Activated naive CD4-positive, alpha-beta T cell treated with anti-CD3 and anti-CD28 coated beads, Interleukin-2, amount 50 U/mL, for 16 hours (primary cell): Measurements from ENCODE around the gene SMS.
"Not testable (repeated sequence)": the region's sequence is repeated elsewhere in the genome, so short reads cannot be mapped to it uniquely, and the experiment has no call there.

Source experiments
- DNase-seq: peaks from one replicate; pipeline ENCODE4 v3.0.0-alpha.2; 2020

SMS gene

GRCh38 chrX:21953195-21953830 is 12.8 kb downstream of the SMS start:
- not testable (repeated sequence) for DNase-seq

- DNase-seq, result no peak
Observed at GRCh38 chrX:21955403-21956189, 15.1 kb downstream of the SMS start.

- DNase-seq, result no peak
Observed at GRCh38 chrX:21956783-21957182, 16.3 kb downstream of the SMS start.

GRCh38 chrX:21958187-21958586 is 17.7 kb downstream of the SMS start:
- DNase-seq, result no peak

GRCh38 chrX:21958916-21959315 is 18.4 kb downstream of the SMS start:
- DNase-seq, result no peak

GRCh38 chrX:21959362-21960051 is 19.0 kb downstream of the SMS start:
- no peak for DNase-seq

GRCh38 chrX:21960569-21961541 is 20.3 kb downstream of the SMS start:
- no peak for DNase-seq

GRCh38 chrX:21962361-21962760 is 21.9 kb downstream of the SMS start:
- DNase-seq, result no peak

- no peak for DNase-seq
Observed at GRCh38 chrX:21963269-21963668, 22.8 kb downstream of the SMS start.

- no peak for DNase-seq
Observed at GRCh38 chrX:21963731-21964405, 23.4 kb downstream of the SMS start.

- DNase-seq, result no peak
Observed at GRCh38 chrX:21966866-21967265, 26.4 kb downstream of the SMS start.

- DNase-seq, result no peak
Observed at GRCh38 chrX:21968333-21968732, 27.8 kb downstream of the SMS start.

GRCh38 chrX:21970326-21970725 is 29.8 kb downstream of the SMS start:
- DNase-seq, result no peak

GRCh38 chrX:21972046-21972445 is 31.5 kb downstream of the SMS start:
- no peak for DNase-seq

- peak; percentile 15 for DNase-seq
Observed at GRCh38 chrX:21972721-21973120, 32.2 kb downstream of the SMS start.

- no peak for DNase-seq
Observed at GRCh38 chrX:21973321-21974010, 33.0 kb downstream of the SMS start.

GRCh38 chrX:21974011-21974385 is 33.5 kb downstream of the SMS start:
- no peak for DNase-seq

GRCh38 chrX:21975242-21975641 is 34.7 kb downstream of the SMS start:
- DNase-seq, result no peak

GRCh38 chrX:21975812-21976211 is 35.3 kb downstream of the SMS start:
- no peak for DNase-seq

GRCh38 chrX:21978346-21978745 is 37.8 kb downstream of the SMS start:
- DNase-seq, result no peak

GRCh38 chrX:21982311-21982710 is 41.8 kb downstream of the SMS start:
- no peak for DNase-seq

- peak; percentile 58 for DNase-seq
Observed at GRCh38 chrX:21985332-21985777, 44.8 kb downstream of the SMS start.
